Activated T-cell treated with anti-CD3 and anti-CD28 coated beads, Interleukin-2, amount 50 U/mL, for 4 hours (primary cell): ENCODE results near the gene ZNF101. TPM values are rescaled to one million over a fixed set of nuclear protein-coding genes. Genes with fewer than 3 reads are reported as not detected.

ENCODE experiments used
- ATAC-seq, 2 donors: fragments of 200-7000 bp; cut with Tn5 transposase; one replicate each; pipeline ENCODE4 v1.10.0; 2021
- DNase-seq: peaks from one replicate; pipeline ENCODE4 v3.0.0-alpha.2; 2020
- H3K27me3 Mint-ChIP-seq: one replicate; pipeline ENCODE4 v1.8.0; 2021; ENCODE audit warnings: low read depth, mixed read lengths
- H3K36me3 Mint-ChIP-seq: one replicate; pipeline ENCODE4 v1.8.0; 2022; ENCODE audit warnings: mixed read lengths; ENCODE audit not compliant: insufficient read depth
- H3K4me1 Mint-ChIP-seq: one replicate; pipeline ENCODE4 v1.8.0; 2021; ENCODE audit warnings: low read depth, mixed read lengths
- H3K4me3 Mint-ChIP-seq: one replicate; pipeline ENCODE4 v1.8.0; 2021; ENCODE audit warnings: mild to moderate bottlenecking, moderate library complexity, mixed read lengths
- H3K9me3 Mint-ChIP-seq: one replicate; pipeline ENCODE4 v1.8.0; 2021; ENCODE audit warnings: mixed read lengths
- total RNA-seq, 3 donors: library from RNA; stranded (reverse); gene quantifications; one replicate each; pipeline ENCODE4 v1.2.1, GENCODE V29; 2021

Gene ZNF101
- total RNA-seq, 3 donors from 2014 or later, result 29.2 to 33.2 (median 29.4) TPM

DNA sequence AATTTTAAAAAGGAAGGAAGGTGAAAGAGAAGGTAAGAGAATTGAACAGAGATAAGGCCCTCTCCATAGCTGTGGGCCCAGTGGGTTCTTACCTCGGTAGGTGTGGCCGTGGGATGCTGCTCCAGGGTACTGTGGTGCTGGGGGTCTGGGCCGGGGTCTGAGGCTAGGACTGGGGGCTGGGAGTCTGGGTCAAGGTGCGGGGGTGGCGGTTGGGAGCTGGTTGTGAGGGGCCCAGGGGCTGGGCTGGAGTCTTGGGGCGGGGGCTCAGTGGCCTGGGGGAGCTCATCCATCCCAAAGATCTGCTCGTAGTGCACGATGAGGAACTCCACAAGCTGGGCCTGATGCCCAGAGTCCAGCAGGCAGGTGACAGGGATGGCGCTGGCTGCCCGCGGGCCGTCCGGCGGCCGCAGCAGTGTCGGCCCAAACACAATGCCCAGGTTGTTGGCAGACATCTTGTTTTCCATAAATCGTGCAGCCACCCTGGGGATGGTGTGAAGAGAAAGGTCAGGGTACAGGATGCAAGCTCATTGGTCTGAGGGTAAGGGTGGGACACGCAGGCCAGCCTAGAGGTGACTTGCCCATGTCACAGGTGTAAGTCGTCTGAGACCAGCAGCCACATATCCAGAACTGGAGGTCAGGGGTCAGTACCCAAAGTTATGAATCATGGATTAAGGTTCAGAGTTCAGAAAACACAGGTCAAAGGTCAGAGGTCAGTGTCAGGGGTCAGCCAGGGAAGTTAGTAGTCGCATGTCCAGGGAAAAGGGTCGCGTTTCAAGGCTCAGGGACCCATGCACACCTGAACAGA, 34.7 kb upstream of the ZNF101 start:
- no peak overlapping the region for H3K4me3 Mint-ChIP-seq
- peaks cover 11% of the 10 kb centered on the region for H3K4me1 Mint-ChIP-seq
- no peaks in the 10 kb centered on the region for H3K9me3 Mint-ChIP-seq
- ATAC-seq (no peak), DNase-seq (no peak)
- no peaks in the 10 kb centered on the region for H3K27me3 Mint-ChIP-seq
- H3K36me3 Mint-ChIP-seq, result peaks cover 28% of the 10 kb centered on the region

GRCh38 chr19:19634516-19635312, 33.9 kb upstream of the ZNF101 start:
- peaks cover 28% of the 10 kb centered on the region for H3K36me3 Mint-ChIP-seq
- no peaks in the 10 kb centered on the region for H3K9me3 Mint-ChIP-seq
- no peak overlapping the region for H3K4me3 Mint-ChIP-seq
- no peaks in the 10 kb centered on the region for H3K27me3 Mint-ChIP-seq
- H3K4me1 Mint-ChIP-seq, result peaks cover 11% of the 10 kb centered on the region
- ATAC-seq (no peak), DNase-seq (no peak)

DNA sequence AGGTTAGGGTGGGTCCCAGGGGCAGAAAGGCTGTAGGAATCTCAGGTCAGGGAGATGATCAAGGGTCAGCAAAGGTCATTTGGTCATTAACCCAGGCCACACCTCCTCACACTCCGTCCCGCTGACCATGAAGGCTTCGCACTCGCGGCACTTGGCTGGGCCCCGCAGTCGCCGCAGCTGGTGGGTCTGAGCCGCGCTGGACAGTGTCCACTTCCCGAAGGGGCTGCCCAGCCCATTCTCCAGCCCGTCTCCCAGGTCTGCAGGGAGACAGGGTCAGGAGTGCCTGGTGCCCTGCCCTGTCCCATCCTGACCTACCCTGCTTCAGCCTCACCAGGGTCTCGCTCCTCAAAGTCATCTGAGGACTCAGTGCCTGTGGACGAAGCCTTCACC, 33.3 kb upstream of the ZNF101 start:
- no peaks in the 10 kb centered on the region for H3K27me3 Mint-ChIP-seq
- H3K9me3 Mint-ChIP-seq, result no peaks in the 10 kb centered on the region
- peaks cover 30% of the 10 kb centered on the region for H3K36me3 Mint-ChIP-seq
- DNase-seq (no peak), ATAC-seq (no peak)
- H3K4me1 Mint-ChIP-seq, result peaks cover 11% of the 10 kb centered on the region
- no peak overlapping the region for H3K4me3 Mint-ChIP-seq

DNA sequence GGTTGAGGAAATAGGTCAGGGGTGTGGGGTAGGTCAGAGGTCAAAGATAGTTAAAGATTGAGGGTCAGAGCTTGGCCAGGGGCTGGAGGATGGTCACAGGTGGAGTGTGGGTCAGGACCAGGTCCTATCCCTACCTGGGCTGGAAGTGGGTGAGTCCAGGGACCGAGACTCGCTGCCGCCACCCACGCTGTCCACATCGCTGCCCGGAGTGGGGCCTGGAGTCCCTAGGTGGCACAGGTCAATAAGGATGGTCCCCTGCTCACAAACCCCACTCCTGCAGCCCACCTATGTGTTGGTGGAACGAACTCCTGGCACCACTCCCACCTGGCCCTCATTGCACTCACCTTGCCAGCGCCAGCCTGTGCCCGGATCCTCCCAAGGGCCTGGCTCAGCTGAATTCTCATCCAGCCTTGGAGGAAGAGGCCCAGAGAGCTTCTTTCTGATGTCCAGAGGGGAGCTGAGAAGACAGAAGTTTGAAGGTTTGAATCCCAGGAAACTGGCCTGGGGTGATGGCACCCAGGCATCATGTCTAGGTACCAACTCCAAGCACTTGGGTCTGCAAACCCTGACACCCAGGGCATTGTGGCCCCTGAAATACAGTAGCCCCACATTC, 32.0 kb upstream of the ZNF101 start:
- Mint-ChIP-seq H3K27me3 (no peaks in the 10 kb centered on the region), H3K36me3 (peaks cover 28% of the 10 kb centered on the region), H3K9me3 (no peaks in the 10 kb centered on the region), H3K4me3 (no peak overlapping the region), H3K4me1 (peaks cover 11% of the 10 kb centered on the region)
- no peak for ATAC-seq
- DNase-seq, result no peak

DNA sequence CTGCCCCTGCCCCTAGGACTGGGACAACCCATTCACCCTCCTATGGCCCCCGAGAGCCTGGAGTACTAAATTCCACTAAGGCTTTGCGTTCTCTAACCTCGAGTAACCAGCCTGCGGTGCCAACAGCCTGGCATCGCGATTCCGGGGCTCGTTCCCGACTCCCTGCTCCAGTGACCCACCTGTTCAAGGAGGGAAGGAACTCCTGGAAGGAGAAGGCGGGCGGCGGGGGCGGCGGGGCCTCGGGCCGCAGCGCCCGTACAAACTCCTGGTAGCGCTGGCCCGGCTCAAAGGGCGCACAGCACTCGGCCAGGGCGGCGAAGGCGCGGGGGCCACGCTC, 31.5 kb upstream of the ZNF101 start:
- Mint-ChIP-seq H3K36me3 (peaks cover 28% of the 10 kb centered on the region), H3K9me3 (no peaks in the 10 kb centered on the region), H3K27me3 (no peaks in the 10 kb centered on the region), H3K4me3 (no peak overlapping the region), H3K4me1 (peaks cover 15% of the 10 kb centered on the region)
- DNase-seq, result no peak
- ATAC-seq, result no peak

DNA sequence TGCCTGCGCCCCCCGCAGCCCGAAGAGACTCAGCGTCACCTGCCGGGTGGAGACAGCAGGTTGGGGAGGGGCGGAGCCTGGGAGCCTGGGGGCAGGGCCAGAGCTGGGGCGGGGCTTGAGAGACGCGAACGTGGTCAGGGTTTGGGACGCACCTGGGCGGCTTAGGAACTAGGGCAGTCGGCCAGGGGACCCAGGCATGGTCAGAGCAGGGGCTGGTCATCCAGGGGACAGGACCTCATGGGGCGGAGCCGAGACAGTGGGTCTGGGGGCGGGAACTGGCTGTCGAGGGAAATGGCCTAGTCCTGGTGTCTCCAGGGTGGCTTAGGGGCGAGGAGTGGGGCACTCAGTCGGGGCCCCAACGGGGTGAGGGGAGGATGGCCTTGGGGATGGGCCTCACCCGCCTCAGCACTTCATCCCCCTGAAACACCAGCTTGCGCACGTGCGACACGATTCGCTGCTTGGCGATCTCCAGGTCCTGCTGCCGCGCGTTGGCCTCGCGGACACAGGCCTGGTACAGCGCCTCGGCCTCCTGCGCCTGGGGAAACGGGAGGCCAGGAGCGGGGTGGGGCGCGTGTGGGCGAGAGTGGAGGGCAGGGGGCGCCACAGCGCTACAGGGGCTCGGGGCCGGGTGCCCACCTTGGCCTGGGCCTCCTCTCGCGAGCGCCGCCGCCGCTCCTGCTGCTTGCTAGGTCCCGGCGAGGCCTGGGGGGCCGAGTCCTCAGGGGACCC, 31.0 kb upstream of the ZNF101 start:
- H3K36me3 Mint-ChIP-seq, result peaks cover 28% of the 10 kb centered on the region
- H3K9me3 Mint-ChIP-seq, result no peaks in the 10 kb centered on the region
- DNase-seq (no peak), ATAC-seq (no peak)
- H3K27me3 Mint-ChIP-seq, result no peaks in the 10 kb centered on the region
- peaks cover 19% of the 10 kb centered on the region for H3K4me1 Mint-ChIP-seq
- no peak overlapping the region for H3K4me3 Mint-ChIP-seq

DNA sequence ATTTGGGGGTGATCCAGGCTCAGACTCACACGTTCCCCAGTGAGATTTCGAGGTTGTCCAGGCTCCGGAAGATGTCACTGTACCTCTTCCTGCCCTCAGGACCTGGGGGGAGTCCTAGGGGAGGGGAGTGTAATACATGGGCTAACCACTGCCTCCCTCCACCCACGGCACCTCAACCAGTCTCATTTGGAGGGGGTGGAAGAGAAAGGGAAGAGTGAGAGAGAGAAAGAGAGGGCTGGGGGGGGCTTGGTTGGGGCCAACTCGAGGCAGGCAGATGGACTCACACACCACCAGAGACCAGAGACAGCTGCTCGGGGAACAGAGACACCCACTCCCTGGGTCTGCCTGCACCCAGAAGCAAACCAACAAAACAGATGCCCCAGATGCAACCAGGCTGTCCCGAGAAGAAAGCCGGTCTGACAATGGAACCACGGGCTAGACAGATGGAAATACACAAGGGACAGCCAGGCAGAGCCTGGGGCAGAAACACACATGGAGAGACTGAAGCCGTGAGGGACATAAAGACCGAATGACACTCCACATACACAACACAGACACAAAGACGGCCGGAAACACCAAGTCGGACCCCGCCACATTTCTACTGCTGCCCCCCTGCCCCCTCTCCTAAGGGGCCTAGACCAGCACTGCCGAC, 26.0 kb upstream of the ZNF101 start:
- Mint-ChIP-seq H3K27me3 (no peaks in the 10 kb centered on the region), H3K36me3 (peaks cover 6% of the 10 kb centered on the region), H3K4me1 (peaks cover 11% of the 10 kb centered on the region), H3K4me3 (peak overlapping the region; percentile 97), H3K9me3 (no peaks in the 10 kb centered on the region)
- DNase-seq, result peak; percentile 47
- peak; percentile 48 to 63 for ATAC-seq

DNA sequence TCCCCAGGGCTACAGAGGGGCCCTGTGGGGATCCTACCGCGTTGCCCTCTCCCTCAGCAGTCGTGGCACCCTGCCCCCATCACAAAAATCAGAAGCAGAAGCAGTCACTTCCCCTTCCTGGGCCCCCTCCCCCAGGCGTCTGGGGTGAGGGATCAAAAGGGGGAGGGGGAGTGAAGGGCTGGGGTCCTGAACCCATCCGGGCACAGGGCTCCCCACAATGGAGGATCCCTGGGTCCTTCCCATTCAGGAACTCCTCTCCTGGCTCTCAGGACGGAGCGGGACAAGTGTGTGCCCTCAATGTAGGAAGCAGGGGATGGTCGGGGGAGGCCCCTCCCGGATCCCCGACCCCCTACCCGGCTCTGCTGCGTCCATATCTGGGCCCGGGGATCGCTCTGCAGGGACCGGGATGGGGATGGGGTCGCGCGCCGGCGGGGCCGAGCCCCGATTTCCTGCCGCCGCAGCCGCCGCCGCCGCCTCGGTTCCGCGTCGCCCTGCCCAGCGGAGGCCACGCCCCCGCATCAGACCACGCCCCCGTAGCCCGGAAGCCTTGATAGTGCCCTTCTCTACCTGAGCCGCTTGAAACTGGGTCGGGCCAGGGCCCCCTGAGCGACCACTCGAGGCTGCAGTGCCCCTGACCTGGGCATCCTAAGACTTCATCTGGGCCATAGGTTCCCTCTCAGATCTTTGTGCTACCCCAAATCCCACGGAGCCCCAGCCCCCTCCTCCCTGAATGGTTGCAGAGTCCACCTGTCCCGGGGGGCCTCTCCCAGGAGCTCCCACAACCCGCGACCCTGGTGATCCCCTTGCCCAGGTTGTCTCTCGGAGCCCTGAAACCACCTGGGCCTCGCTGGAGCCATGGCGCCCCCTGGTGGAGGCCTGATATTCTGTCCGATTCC, 25.2 kb upstream of the ZNF101 start, which contains the start of gene GMIP:
Gene GMIP (minus strand): TSS at position 500 of the 896 bp plus-strand sequence. CDS start 128 bp downstream, at position 372.
- DNase-seq (peak; percentile 89), ATAC-seq (peak; percentile 84 to 85)
- H3K9me3 Mint-ChIP-seq, result no peaks in the 10 kb centered on the region

GRCh38 chr19:19644054-19644388, 24.6 kb upstream of the ZNF101 start:
- no peak for DNase-seq
- H3K4me1 Mint-ChIP-seq, result peaks cover 11% of the 10 kb centered on the region

More for the DNA sequence above, 25.2 kb upstream of the ZNF101 start, which contains the start of gene GMIP:
- Mint-ChIP-seq H3K4me1 (peaks cover 11% of the 10 kb centered on the region), H3K27me3 (no peaks in the 10 kb centered on the region), H3K36me3 (peaks cover 4% of the 10 kb centered on the region), H3K4me3 (peak within 1 kb of the TSS; percentile 97)

DNA sequence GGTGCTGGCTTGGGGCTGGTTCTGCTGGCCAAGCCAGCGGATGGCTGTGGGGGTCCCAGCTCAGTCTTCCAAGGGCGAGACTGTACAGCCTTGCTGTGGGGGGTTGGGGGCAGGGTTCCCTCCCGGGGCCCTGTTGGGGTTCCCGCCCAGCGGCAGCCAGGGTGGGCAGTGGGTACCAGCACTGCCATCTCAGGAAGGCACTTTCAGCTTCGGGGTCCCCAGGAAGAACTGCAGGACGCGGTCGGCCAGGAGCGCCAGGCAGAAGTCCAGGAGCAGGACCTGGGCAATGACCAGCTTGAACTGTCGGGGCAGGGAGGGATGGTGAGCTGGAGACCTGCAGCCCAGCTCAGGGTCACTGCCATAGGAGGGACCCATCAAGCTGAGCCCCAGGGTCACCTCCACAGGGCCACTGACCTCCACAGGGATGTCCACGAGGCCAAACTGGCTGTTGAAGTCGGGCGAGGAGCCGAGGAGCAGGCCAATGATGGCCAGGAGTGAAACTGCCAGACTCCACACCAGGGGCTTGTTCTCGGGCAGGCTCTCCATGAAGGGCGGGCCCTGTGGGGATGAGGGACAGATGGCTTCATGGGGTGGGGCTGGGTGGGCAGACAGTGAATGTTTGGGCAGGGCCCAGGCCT, 23.3 kb upstream of the ZNF101 start:
- ATAC-seq (no peak), DNase-seq (no peak)
- Mint-ChIP-seq H3K4me3 (no peak overlapping the region), H3K4me1 (peaks cover 11% of the 10 kb centered on the region), H3K9me3 (no peaks in the 10 kb centered on the region), H3K36me3 (peaks cover 5% of the 10 kb centered on the region), H3K27me3 (no peaks in the 10 kb centered on the region)

More at GRCh38 chr19:19644054-19644388, 24.6 kb upstream of the ZNF101 start:
- H3K27me3 Mint-ChIP-seq, result no peaks in the 10 kb centered on the region
- H3K4me3 Mint-ChIP-seq, result peak overlapping the region; percentile 97
- ATAC-seq, result no peak
- no peaks in the 10 kb centered on the region for H3K9me3 Mint-ChIP-seq
- peaks cover 3% of the 10 kb centered on the region for H3K36me3 Mint-ChIP-seq

- ATAC-seq, result no peak
Observed at GRCh38 chr19:19647037-19647835, 21.4 kb upstream of the ZNF101 start.

DNA sequence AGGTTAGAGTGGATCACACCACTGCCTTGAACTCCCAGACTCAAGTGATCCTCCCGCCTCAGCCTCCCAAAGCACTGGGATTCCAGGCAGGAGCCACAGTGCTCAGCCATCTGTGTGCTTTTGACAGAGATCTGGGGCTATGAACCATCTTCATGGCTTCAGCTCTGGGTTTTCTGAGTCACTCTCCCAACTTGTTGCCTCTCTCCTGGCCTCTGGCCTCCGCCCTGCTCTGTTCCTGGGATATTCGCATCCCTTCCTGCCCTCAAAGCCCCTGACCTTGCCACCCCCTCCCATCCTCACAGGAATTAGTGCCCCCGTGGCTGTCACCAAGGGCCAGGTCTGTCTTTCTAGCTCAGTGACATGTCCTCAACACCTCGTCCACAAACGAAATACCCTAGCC, 19.5 kb upstream of the ZNF101 start:
- DNase-seq (no peak), ATAC-seq (no peak)
- Mint-ChIP-seq H3K4me3 (no peak overlapping the region), H3K36me3 (peaks cover 23% of the 10 kb centered on the region), H3K9me3 (no peaks in the 10 kb centered on the region), H3K27me3 (no peaks in the 10 kb centered on the region), H3K4me1 (no peaks in the 10 kb centered on the region)

More at GRCh38 chr19:19647037-19647835, 21.4 kb upstream of the ZNF101 start:
- no peaks in the 10 kb centered on the region for H3K27me3 Mint-ChIP-seq
- H3K4me1 Mint-ChIP-seq, result peaks cover 7% of the 10 kb centered on the region
- H3K9me3 Mint-ChIP-seq, result no peaks in the 10 kb centered on the region
- no peak overlapping the region for H3K4me3 Mint-ChIP-seq
- no peak for DNase-seq
- H3K36me3 Mint-ChIP-seq, result peaks cover 10% of the 10 kb centered on the region
